ENCODE data around the gene YWHAG.

Gene YWHAG

DNA sequence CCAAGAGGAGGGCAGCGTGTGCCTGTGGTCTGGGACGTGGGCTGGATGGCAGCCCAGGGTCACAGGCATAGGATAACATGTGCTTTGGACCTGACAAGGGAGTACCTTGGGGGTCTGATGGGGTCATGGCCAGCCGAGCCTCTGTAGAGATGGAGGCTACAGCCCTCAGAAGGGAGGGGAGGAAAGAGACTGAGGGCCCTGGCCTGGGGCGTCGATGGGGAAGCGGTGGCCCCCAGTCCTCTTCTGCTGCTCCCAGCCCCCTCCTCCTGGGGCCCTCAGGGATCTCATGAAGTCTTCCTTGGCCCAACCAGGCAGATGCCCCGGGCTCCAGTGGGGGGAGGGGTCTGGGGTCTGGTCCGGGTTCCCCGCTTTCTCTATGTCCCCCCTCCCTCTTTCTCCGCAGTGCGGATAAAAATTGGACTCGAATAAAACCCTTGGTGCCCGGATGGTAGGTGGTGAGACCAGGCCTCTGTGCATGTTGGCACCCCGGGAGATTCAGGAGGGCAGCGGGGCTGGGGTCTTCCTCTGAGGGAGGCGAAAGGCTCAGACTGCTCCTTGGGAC, 71.9 kb downstream of the YWHAG start:
- no peak overlapping the region for H3K4me3 ChIP-seq (ENCODE audit: low read depth, low read length)
- in situ Hi-C loops (cut with HindIII; ENCODE audit: low sequenced_read_pairs) = loop anchor here (10.0 kb wide), 1 partner anchor 62 kb away; no protein-coding TSS in a partner anchor
- TF ChIP-seq, protein P1, sequence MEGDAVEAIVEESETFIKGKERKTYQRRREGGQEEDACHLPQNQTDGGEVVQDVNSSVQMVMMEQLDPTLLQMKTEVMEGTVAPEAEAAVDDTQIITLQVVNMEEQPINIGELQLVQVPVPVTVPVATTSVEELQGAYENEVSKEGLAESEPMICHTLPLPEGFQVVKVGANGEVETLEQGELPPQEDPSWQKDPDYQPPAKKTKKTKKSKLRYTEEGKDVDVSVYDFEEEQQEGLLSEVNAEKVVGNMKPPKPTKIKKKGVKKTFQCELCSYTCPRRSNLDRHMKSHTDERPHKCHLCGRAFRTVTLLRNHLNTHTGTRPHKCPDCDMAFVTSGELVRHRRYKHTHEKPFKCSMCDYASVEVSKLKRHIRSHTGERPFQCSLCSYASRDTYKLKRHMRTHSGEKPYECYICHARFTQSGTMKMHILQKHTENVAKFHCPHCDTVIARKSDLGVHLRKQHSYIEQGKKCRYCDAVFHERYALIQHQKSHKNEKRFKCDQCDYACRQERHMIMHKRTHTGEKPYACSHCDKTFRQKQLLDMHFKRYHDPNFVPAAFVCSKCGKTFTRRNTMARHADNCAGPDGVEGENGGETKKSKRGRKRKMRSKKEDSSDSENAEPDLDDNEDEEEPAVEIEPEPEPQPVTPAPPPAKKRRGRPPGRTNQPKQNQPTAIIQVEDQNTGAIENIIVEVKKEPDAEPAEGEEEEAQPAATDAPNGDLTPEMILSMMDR (IDR thresholded peaks at IDR 0.05; ENCODE audit: low read depth, low read length, missing control alignments) = no peak
- no peak for DNase-seq (ENCODE audit: low read depth)

DNA sequence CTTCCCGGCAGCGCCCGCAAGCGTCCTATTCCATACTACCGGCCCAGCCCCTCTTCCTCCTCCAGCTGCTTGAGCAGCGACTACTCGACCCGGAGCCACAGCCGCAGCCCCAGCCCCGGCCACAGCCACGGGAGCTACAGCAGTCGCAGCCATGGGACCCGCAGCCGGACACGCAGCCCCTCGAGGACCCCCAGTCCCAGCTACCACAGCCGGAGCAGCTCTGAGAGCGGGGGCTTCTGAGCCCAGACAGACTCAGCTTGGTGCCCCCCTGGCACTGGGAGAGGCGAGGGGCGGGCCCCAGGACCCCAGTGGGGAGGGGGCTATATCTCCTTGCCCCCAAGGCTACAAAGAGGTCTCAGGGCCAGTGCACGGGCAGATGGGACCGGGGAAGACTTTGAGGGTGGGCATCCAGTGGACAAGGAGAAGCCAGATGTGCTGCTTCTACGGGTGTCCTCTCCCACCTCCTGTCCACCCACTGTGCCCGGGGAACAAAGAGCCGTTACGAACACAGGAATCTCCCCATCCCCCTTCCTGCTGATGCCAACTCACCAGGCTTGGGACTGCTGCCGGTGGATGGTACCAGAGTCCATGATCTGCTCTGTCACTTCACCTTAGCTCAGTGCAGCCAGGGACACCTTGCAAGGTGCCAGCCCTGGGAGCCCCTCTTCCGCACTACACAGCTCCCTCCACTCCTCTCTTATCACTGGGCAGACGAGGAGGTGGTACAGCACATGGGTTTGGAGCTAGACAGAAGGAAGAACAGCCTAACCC, 73.0 kb downstream of the YWHAG start:
- in situ Hi-C loops (cut with HindIII; ENCODE audit: low sequenced_read_pairs) = loop anchor here (10.0 kb wide), 1 partner anchor 61 kb away; no protein-coding TSS in a partner anchor
- H3K4me3 ChIP-seq (ENCODE audit: low read depth, low read length) = no peak overlapping the region
- DNase-seq (ENCODE audit: low read depth) = no peak
- TF ChIP-seq, protein P1 (IDR thresholded peaks at IDR 0.05; ENCODE audit: low read depth, low read length, missing control alignments) = no peak

DNA sequence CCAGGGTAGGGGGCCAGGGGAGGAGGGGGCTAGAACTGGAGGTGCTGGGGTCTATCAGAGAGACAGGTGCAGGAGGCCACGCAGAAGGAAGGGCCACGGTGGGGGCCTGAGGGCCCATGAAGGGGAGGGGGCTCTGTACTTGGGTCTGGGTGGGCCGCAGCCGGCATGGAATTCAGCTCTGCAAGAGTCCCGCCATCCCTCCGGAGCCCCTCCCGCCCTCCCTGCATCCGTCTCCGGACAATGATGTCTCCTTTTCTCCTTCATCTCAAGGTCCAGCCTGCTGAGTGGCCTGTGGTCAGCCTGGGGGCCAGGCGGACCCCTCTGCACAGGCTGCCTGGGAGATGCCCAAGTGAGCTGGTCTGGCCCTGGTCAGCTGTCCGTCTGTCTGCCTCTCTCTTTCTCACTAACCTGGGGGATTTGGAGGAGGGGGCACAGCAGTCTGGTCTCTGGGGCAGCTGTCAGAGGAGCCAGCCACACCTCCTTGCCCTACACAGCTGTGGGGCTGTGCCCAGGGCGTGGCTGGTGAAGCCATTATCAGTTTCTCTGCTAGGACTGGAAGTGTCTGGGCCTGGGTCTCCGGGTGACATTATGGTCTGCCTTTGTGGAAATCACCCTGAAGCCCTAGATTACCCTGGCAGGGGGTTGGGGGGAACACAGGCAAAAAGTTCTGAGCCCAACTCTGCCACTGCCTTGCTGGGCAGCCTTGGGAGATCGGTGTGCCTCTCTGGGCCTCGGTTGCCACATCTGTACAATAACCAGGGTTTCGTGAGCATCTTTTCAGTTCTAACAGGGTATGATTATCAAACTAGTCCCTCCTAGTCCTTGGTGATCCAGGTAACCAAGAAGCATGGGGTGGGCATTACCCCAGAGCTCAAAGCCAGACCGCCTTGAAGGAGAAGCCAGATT, 75.3 kb downstream of the YWHAG start:
- no peak for DNase-seq (ENCODE audit: low read depth)
- H3K4me3 ChIP-seq (ENCODE audit: low read depth, low read length) = peak overlapping the region; percentile 22
- in situ Hi-C loops (cut with HindIII; ENCODE audit: low sequenced_read_pairs) = loop anchor here (10.0 kb wide), 1 partner anchor 59 kb away; no protein-coding TSS in a partner anchor

DNA sequence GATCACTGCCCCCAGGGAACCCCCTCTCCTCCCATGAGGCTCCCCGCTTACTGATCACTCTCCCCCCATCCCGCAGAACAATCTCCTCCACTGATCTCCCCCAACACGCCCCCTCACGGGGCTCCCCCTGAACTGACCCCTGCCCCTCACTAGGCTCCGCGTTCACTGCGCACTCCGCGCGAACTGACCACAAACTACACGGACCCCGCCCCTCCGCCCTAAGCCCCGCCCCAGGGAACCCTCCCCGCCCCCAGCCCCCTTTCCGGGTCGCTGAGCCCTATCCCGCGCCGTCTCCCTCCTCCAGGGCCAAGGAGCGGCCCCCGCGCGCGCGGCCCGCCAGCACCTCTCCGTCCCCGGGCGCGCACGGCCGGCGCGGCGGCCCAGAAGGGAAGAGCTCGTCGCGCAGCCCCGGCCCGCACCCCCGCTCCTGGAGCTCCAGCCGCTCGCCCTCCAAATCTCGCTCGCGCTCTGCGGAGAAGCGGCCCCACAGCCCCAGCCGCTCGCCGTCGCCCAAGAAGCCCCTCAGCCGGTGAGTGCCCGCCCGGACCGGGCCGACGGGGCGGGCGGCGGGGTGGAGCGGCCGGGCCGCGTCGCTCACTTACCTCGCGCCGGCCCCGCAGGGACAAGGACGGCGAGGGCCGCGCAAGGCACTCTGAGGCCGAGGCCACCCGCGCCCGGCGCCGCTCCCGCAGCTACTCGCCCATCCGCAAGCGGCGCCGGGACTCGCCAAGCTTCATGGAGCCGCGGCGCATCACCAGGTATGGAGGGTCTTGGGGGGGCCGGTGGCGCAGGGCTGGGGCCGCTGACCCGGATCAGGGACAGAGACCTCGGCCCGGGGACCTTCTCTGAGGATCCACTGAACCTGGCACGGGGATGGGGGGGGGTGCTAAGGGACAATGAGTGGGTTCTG, 76.2 kb downstream of the YWHAG start:
- DNase-seq (ENCODE audit: low read depth) = no peak
- TF ChIP-seq, protein P1 (IDR thresholded peaks at IDR 0.05; ENCODE audit: low read depth, low read length, missing control alignments) = no peak
- peak overlapping the region; percentile 23 for H3K4me3 ChIP-seq (ENCODE audit: low read depth, low read length)

More for the DNA sequence above, 75.3 kb downstream of the YWHAG start:
- TF ChIP-seq, protein P1 (IDR thresholded peaks at IDR 0.05; ENCODE audit: low read depth, low read length, missing control alignments) = no peak

DNA sequence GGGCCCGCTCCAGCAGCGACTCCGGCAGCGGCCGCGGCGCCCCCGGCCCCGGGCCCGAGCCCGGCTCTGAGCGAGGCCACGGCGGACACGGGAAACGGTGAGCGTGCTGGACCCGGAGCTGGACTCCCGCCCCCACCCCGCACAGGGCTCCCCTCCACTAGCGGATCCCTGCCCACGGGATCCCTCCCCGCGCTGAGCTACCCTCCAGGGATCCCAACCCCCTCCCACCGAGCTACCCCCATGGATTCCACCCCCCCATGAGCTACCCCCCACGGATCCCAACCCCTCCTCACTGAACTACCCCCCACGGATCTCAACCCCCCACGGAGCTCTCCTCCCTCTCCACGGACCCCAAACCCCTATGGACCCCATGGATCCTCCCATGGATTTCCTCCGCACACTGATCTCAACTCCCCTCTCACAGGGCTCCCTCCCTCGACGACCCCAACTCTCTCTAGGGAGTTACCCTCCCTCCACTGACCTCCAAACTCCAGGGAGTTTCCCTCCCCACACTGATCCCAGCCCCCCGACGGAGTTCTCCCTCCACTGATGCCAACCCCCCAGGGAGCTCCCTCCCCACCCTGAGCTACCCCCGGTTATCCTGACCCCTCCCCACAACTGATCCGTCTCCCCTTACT, 77.0 kb downstream of the YWHAG start:
- in situ Hi-C loops (cut with HindIII; ENCODE audit: low sequenced_read_pairs) = loop anchor here (10.0 kb wide), 1 partner anchor 57 kb away; no protein-coding TSS in a partner anchor
- H3K4me3 ChIP-seq (ENCODE audit: low read depth, low read length) = peak overlapping the region; percentile 23
- no peak for DNase-seq (ENCODE audit: low read depth)
- TF ChIP-seq, protein P1 (IDR thresholded peaks at IDR 0.05; ENCODE audit: low read depth, low read length, missing control alignments) = no peak

More for the DNA sequence above, 76.2 kb downstream of the YWHAG start:
- in situ Hi-C loops (cut with HindIII; ENCODE audit: low sequenced_read_pairs) = loop anchor here (10.0 kb wide), 1 partner anchor 58 kb away; no protein-coding TSS in a partner anchor

All from astrocyte of the cerebellum (primary cell).